A549 (cell line): ENCODE data around the gene LGI2.
"Not testable (repeated sequence)": the region's sequence is repeated elsewhere in the genome, so short reads cannot be mapped to it uniquely, and the experiment has no call there.

Source experiments
- EP300 ChIP-seq, 2 experiments: fragments of >200 bp; sonication (Bioruptor Twin); formaldehyde crosslinking; IDR thresholded peaks; 2 replicates in 1 of 2; 3 replicates in 1 of 2; pipeline ENCODE4 v1.6.1; 2016 to 2017
- ESRRA ChIP-seq: fragments of 150-350 bp; IDR thresholded peaks from 2 replicates; pipeline ENCODE4 v1.6.1; 2014; ENCODE audit warnings: mild to moderate bottlenecking, low read length, borderline replicate concordance
- GATA3 ChIP-seq: IDR thresholded peaks from 2 replicates; pipeline ENCODE4 v1.6.1; 2012; ENCODE audit warnings: borderline replicate concordance
- JUNB ChIP-seq: fragments of >200 bp; sonication (Bioruptor Twin); formaldehyde crosslinking; IDR thresholded peaks from 2 replicates; pipeline ENCODE4 v1.6.1; 2016
- MYC ChIP-seq: IDR thresholded peaks from 2 replicates; pipeline ENCODE4 v1.6.1; 2012; ENCODE audit warnings: mild to moderate bottlenecking, inconsistent platforms, low read length, improper control_type of control experiment, borderline replicate concordance
- PHF8 ChIP-seq: fragments of 200-600 bp; sonication (generic); IDR thresholded peaks from 2 replicates; pipeline ENCODE4 v1.6.1; 2016; ENCODE audit warnings: low read depth, mild to moderate bottlenecking, antibody characterized with exemption, moderate library complexity, borderline replicate concordance
- POLR2A ChIP-seq: IDR thresholded peaks from 2 replicates; pipeline ENCODE4 v1.6.1; 2012; ENCODE audit warnings: mild to moderate bottlenecking, low read length
- POLR2AphosphoS2 ChIP-seq: conservative IDR thresholded peaks from 2 replicates; pipeline ENCODE4 v1.6.1; 2012; ENCODE audit warnings: low read length, improper control_type of control experiment, inconsistent platforms
- RFX5 ChIP-seq: fragments of 450-650 bp; IDR thresholded peaks from 2 replicates; pipeline ENCODE4 v1.7.1; 2014; ENCODE audit warnings: antibody characterized with exemption, mild to moderate bottlenecking, moderate library complexity
- TF ChIP-seq, protein P1 (sequence below): fragments of >200 bp; sonication (Bioruptor Twin); formaldehyde crosslinking; IDR thresholded peaks from 3 replicates; pipeline ENCODE4 v1.5.1; 2016
- TF ChIP-seq, protein P2 (sequence below): IDR thresholded peaks from 2 replicates; pipeline ENCODE4 v1.6.1; 2012; ENCODE audit warnings: low read depth, borderline replicate concordance
- TF ChIP-seq, protein P3 (sequence below): fragments of 200-600 bp; sonication (generic); IDR thresholded peaks from 2 replicates; pipeline ENCODE4 v1.6.1; 2016; ENCODE audit warnings: antibody characterized with exemption, mild to moderate bottlenecking, moderate library complexity
- TF ChIP-seq, protein P4 (sequence below): fragments of 450-650 bp; IDR thresholded peaks from 2 replicates; pipeline ENCODE4 v1.6.1; 2014; ENCODE audit warnings: antibody characterized with exemption

DNA sequence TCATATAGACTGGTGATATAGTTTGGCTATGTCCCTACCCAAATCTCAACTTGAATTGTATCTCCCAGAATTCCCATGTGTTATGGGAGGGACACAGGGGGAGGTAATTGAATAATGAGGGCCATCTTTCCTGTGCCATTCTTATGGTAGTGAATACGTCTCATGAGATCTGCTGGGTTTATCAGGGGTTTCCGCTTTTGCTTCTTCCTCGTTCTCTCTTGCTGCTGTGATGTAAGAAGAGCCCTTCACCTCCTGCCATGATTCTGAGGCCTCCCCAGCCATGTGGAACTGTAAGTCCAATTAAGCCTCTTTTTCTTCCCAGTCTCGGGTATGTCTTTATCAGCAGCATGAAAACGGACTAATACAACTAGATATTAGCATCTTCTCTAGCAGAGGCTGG lies 21.3 kb upstream of the LGI2 start:
- TF ChIP-seq JUNB; EP300 (IDR thresholded peaks at IDR 0.05); GATA3; MYC; POLR2AphosphoS2; RFX5; POLR2A; PHF8; ESRRA: not testable (repeated sequence)
- TF ChIP-seq, protein P1, sequence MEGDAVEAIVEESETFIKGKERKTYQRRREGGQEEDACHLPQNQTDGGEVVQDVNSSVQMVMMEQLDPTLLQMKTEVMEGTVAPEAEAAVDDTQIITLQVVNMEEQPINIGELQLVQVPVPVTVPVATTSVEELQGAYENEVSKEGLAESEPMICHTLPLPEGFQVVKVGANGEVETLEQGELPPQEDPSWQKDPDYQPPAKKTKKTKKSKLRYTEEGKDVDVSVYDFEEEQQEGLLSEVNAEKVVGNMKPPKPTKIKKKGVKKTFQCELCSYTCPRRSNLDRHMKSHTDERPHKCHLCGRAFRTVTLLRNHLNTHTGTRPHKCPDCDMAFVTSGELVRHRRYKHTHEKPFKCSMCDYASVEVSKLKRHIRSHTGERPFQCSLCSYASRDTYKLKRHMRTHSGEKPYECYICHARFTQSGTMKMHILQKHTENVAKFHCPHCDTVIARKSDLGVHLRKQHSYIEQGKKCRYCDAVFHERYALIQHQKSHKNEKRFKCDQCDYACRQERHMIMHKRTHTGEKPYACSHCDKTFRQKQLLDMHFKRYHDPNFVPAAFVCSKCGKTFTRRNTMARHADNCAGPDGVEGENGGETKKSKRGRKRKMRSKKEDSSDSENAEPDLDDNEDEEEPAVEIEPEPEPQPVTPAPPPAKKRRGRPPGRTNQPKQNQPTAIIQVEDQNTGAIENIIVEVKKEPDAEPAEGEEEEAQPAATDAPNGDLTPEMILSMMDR = not testable (repeated sequence)
- TF ChIP-seq, protein P2, sequence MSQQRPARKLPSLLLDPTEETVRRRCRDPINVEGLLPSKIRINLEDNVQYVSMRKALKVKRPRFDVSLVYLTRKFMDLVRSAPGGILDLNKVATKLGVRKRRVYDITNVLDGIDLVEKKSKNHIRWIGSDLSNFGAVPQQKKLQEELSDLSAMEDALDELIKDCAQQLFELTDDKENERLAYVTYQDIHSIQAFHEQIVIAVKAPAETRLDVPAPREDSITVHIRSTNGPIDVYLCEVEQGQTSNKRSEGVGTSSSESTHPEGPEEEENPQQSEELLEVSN = not testable (repeated sequence)
- TF ChIP-seq, protein P3, sequence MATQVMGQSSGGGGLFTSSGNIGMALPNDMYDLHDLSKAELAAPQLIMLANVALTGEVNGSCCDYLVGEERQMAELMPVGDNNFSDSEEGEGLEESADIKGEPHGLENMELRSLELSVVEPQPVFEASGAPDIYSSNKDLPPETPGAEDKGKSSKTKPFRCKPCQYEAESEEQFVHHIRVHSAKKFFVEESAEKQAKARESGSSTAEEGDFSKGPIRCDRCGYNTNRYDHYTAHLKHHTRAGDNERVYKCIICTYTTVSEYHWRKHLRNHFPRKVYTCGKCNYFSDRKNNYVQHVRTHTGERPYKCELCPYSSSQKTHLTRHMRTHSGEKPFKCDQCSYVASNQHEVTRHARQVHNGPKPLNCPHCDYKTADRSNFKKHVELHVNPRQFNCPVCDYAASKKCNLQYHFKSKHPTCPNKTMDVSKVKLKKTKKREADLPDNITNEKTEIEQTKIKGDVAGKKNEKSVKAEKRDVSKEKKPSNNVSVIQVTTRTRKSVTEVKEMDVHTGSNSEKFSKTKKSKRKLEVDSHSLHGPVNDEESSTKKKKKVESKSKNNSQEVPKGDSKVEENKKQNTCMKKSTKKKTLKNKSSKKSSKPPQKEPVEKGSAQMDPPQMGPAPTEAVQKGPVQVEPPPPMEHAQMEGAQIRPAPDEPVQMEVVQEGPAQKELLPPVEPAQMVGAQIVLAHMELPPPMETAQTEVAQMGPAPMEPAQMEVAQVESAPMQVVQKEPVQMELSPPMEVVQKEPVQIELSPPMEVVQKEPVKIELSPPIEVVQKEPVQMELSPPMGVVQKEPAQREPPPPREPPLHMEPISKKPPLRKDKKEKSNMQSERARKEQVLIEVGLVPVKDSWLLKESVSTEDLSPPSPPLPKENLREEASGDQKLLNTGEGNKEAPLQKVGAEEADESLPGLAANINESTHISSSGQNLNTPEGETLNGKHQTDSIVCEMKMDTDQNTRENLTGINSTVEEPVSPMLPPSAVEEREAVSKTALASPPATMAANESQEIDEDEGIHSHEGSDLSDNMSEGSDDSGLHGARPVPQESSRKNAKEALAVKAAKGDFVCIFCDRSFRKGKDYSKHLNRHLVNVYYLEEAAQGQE = not testable (repeated sequence)
- TF ChIP-seq, protein P4, sequence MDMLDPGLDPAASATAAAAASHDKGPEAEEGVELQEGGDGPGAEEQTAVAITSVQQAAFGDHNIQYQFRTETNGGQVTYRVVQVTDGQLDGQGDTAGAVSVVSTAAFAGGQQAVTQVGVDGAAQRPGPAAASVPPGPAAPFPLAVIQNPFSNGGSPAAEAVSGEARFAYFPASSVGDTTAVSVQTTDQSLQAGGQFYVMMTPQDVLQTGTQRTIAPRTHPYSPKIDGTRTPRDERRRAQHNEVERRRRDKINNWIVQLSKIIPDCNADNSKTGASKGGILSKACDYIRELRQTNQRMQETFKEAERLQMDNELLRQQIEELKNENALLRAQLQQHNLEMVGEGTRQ = not testable (repeated sequence)
